GM19467 (cell line): ENCODE measurements around the gene LDLRAD2.

ENCODE experiments used
- ATAC-seq: cut with Tn5 transposase; IDR thresholded peaks from one replicate; pipeline ENCODE4 v1.9.1; 2021; ENCODE audit warnings: mild to moderate bottlenecking, moderate library complexity; ENCODE audit not compliant: unreplicated experiment

Gene LDLRAD2

GRCh38 chr1:21841852-21842466 lies 29.9 kb downstream of the LDLRAD2 start:
- no peak for ATAC-seq

- ATAC-seq, result no peak
Observed at GRCh38 chr1:21842606-21843162, 30.6 kb downstream of the LDLRAD2 start.

- ATAC-seq, result no peak
Observed at GRCh38 chr1:21843208-21843607, 31.1 kb downstream of the LDLRAD2 start.

GRCh38 chr1:21843996-21844395 lies 31.9 kb downstream of the LDLRAD2 start:
- no peak for ATAC-seq

GRCh38 chr1:21845646-21846641 lies 33.9 kb downstream of the LDLRAD2 start:
- ATAC-seq, result no peak

- ATAC-seq, result no peak
Observed at GRCh38 chr1:21847223-21848205, 35.4 kb downstream of the LDLRAD2 start.

GRCh38 chr1:21848524-21849174 lies 36.6 kb downstream of the LDLRAD2 start:
- no peak for ATAC-seq

- ATAC-seq, result no peak
Observed at GRCh38 chr1:21849909-21850576, 38.0 kb downstream of the LDLRAD2 start.

- no peak for ATAC-seq
Observed at GRCh38 chr1:21851430-21852250, 39.6 kb downstream of the LDLRAD2 start.

GRCh38 chr1:21852282-21853130 lies 40.4 kb downstream of the LDLRAD2 start:
- ATAC-seq, result no peak

- ATAC-seq, result no peak
Observed at GRCh38 chr1:21853131-21853427, 41.0 kb downstream of the LDLRAD2 start.

- ATAC-seq, result no peak
Observed at GRCh38 chr1:21854090-21854750, 42.2 kb downstream of the LDLRAD2 start.

GRCh38 chr1:21854751-21855131 lies 42.7 kb downstream of the LDLRAD2 start:
- ATAC-seq, result no peak

- no peak for ATAC-seq
Observed at GRCh38 chr1:21855257-21856096, 43.4 kb downstream of the LDLRAD2 start.

GRCh38 chr1:21857142-21857839 lies 45.2 kb downstream of the LDLRAD2 start:
- no peak for ATAC-seq
